Activated CD4-positive, CD25-positive, alpha-beta regulatory T cell treated with anti-CD3 and anti-CD28 coated beads, Interleukin-2, amount 50 U/mL, for 16 hours (primary cell): ENCODE data around the gene ABCC5.

Experiments
- DNase-seq: peaks from one replicate; pipeline ENCODE4 v3.0.0-alpha.2; 2020; ENCODE audit warnings: low read depth, low spot score

ABCC5 gene

GRCh38 chr3:183922421-183922820, 95.3 kb downstream of the ABCC5 start:
- DNase-seq = no peak

- DNase-seq = no peak
Observed at GRCh38 chr3:183921096-183921495, 96.6 kb downstream of the ABCC5 start.

GRCh38 chr3:183920416-183920815, 97.3 kb downstream of the ABCC5 start:
- DNase-seq = no peak

GRCh38 chr3:183918178-183918577, 99.5 kb downstream of the ABCC5 start:
- DNase-seq = no peak

GRCh38 chr3:183917776-183918175, 99.9 kb downstream of the ABCC5 start:
- no peak for DNase-seq

DNA sequence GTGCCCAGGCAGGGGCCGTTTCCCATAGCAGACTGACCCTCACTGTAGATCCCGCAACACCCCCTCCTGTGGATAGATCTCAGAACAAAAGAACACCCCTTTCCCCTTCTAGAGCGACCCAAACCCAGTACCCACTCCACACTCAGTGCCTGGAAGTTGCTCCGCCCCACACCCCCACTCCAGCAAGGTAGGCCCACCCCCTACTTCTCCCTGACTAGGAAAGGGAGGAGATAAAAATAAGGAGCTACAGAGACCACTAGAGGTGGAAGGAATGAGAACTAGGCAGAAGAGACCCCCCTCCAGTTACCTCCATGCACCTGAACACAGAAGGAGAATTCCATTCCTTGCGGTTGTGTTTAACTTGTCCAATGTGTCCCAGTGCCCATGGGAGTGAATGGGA, 102.8 kb downstream of the ABCC5 start:
- no peak for DNase-seq

- no peak for DNase-seq
Observed at GRCh38 chr3:183913580-183913920, 104.1 kb downstream of the ABCC5 start.

DNA sequence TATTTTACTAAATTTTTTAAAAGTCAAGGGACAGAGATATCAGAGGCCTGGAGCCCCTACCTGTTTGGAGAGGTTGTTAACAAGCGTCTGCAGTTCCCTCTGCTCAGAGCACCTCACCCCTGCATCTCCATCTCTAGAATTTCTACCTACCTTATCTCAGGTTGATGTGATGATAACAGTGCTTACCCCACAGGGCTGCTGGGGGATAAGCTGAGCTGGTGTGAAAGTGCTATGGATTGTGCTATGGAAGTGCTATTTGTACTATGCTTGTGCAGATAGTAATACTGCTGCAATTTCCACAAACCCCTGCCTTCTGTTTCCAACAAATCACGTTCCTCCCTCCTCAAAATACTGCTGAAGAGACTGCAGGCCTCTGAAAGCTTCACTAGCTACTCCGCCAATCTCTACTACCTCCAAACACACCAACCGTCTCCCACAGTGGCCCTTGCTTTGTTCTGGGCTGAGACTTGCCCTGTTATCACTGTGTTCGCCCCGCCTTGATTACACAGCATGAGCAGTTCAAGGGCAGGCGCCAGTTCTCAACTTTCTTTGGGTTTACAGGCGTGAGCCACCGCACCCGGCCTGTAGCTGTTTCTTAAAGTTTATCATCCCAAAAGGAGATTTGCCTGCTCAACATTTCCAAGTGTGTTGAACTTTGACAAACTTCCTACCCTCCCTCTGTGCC, 104.6 kb downstream of the ABCC5 start:
- no peak for DNase-seq

DNA sequence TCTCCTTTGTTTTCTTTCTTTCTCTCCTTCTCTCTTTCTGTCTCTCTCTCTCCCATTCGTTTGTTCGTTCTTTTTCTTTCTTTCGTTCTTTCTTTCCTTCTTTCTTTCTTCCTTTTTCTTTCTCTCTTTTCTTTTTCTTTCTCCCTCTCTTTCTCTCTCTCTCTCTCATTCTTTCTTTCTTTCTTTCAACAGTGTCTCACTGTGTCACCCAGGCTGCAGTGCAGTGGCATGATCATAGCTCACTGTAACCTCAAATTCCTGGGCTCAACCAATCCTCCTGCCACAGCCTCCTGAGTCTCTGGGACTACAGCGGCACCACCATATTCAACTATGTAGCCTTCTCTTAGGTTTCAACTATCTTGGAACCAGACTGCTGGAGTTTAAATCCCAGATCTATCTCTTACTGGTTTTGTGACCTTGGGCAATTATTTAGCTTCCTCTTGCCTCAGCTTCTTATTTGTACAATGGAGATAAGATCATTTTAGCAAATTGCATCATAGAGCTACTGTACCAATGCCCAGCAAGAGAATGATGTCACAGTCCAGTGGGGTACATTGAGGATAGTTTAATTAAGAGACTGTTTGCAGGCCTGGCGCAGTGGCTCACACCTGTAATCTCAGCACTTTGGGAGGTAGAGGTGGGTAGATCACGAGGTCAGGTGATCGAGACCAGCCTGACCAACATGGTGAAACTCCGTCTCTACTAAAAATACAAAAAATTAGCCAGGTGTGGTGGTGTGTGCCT, 105.7 kb downstream of the ABCC5 start:
- DNase-seq = no peak

DNA sequence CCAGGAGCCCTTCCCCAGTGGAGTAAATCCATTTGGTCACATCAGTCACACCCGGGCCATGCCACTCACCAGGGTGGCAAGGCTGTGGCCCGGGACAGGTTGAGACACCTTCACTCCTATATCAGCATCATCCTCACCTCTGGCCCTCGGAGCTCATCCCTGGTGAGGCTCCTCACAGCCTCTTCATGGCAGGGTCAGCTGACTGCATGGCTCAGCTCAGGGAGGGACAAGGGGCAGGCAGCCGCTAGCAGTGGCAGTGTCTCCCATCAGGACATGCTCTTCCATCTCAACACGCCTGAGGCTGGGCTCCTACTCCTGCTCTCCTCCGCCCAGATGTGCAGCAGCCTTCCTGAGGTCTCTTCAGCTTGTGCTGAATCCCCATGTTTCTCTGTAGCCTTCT, 106.6 kb downstream of the ABCC5 start:
- no peak for DNase-seq

GRCh38 chr3:183909030-183909600, 108.6 kb downstream of the ABCC5 start:
- no peak for DNase-seq

DNA sequence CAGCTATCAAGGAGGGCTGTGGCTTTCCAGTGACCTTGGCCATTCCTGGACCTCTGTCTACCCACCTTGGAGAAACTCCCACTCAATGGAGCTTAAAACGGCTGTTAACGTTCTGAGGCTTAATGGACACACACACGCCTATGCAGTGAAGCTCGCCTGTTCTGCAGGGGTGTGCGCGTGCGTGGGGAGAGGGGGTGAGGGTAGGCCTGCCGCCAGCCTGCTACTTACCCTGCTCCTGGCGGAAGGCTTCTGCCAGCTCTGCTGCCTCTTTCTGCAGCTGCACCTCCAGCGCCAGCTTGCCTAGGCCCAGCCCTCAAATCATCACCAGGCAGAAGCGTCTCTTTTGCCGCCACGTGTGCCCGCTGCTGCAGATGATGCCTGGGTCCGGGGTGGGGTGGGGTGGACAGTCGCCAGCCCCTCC, 109.8 kb downstream of the ABCC5 start:
- no peak for DNase-seq

DNA sequence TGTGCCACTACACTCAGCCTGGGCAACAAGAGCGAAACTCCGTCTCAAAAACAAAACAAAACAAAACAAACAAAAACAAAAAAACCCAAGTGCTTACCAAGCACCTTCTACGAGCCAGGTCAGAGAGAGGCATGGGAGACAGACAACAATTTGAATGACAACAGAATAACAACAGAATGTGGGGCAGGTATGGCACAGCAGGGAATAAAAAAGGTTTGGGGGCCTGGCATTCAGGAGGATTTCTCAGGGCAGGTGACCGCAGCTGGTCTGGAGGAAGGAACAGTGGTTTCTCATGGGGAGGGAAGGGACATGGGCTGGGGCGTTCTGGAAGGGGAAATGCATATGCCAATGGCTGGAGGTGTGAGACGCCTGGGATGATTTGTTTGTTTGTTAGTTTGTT, 110.5 kb downstream of the ABCC5 start:
- DNase-seq = no peak

- no peak for DNase-seq
Observed at GRCh38 chr3:183906234-183906921, 111.3 kb downstream of the ABCC5 start.

DNA sequence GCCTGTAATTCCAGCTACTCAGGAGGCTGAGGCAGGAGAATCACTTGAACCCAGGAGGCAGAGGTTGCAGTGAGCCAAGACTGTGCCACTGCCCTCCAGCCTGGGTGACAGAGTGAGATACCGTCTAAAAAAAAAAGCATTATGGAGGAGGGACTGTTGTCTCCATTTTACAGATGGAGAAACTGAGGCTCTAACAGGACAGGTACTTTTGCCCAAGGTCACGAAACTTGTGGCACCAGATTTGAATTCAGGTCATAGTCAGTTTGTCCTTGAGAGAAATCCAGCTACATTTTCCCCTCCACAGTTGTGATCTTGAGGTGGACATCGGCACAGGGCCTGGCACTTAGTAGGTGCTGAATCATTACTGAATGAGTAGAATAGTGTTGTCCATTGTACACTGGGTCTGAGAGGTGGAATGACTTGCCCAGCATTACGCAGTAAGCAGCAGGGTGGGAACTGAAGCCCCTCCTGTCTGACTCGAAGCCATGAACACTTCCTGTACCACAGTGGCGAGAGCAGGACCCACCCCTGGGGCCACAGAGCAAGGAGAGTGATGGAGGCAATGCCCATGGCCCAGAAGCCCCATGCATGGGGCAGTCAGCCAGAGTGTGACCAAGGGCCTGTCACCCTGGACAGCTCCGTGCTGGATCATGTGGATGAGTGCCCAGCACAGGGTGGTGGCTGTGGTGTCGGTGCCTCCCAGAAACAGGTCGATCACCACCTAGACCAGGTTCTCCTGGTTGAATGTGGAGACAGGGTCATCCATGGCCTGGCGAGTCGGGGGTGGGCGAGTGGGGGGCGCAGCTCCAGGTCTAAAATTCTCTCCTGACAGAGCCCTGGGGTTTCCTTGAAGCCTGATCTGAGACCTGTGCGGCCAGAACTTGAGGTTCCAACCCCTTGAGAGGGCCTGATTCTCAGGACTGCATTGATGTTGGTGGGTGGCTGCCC, 112.6 kb downstream of the ABCC5 start:
- DNase-seq = no peak

DNA sequence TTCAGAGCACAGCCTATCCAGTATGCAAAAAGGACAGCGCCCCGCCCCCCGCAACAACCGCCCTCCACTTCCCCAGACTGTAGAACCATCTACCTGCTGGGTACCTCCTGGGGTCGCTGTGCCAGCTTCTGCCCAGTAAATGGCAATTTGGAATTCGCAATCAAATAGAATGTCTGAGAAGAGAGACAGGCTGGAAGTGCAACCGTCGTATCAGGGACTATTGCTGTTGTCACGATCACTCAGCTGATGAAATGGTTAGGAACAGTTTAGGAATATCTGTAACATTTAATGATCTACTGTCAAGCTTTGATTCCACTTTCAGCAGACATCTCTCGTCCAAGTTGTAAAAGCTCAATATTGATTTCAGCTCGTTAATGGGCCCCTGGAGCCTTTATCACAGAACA, 119.7 kb downstream of the ABCC5 start:
- DNase-seq = no peak

DNA sequence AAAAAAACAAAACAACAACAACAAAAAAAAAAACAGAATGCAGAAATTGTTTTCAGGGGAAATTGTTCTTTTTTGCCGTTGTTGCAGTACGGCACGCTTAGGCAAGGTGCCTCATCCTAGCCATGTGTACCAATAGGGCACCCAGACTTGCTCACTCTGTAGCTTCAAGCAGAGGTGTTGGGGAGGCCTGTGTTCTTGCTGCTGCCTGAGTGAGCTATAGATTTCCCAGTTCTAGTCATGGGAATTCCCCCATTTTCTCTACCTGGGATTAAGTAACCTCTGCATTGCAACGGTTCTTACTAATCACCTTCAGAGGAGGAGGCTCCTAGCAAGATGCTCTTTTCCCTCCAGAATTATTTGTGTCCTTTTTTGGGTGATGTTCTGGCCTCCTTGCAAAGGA, 120.1 kb downstream of the ABCC5 start:
- DNase-seq = no peak

DNA sequence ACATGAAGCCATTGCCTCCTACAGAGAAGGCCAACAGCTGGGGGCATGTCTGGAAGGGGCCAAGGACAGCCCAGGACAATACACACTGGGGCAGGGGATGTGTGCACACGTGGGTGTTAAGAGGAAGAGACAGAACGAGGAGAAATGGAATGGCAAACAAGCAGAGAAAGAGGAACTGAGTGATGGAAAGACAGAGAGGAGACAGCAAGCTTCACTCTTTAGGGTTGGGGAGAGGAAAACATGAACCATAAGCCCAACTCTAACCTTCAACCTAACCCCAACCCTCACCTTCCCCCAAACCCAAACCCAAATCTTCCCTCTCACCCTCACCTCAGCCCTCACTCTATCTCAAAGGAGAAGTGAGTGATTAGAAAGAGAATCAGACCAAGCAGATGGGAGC, 121.1 kb downstream of the ABCC5 start:
- no peak for DNase-seq

- DNase-seq = no peak
Observed at GRCh38 chr3:183896184-183896583, 121.5 kb downstream of the ABCC5 start.

- no peak for DNase-seq
Observed at GRCh38 chr3:183895774-183896173, 121.9 kb downstream of the ABCC5 start.

DNA sequence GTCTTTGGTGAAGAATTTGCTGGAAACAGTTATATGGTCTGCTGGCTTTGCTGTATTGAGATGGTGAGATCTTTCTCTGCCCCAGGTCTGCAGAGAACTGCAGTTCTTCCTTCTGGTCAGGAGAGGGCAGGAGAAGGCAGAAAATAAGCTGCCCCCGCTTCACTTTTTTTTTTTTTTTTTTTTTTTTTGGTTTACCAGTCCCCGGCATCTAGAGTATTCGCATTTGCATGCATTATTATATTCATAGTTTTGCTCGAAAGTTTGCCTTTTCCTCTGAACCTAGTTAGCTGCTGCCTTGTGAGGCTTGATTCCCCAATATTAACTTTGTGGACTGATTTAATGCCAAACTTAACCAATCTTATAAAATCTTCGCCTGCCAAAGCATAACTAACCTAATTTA, 122.4 kb downstream of the ABCC5 start:
- DNase-seq = peak; percentile 11
